HG03280 (cell line): ENCODE measurements around the gene TSPAN11.
"Not testable (repeated sequence)": the region's sequence is repeated elsewhere in the genome, so short reads cannot be mapped to it uniquely, and the experiment has no call there.

Experiments used
- ATAC-seq: cut with Tn5 transposase; IDR thresholded peaks from one replicate; pipeline ENCODE4 v1.9.1; 2021; ENCODE audit warnings: mild to moderate bottlenecking, moderate library complexity; ENCODE audit not compliant: unreplicated experiment

Gene TSPAN11

GRCh38 chr12:30926243-30927221, at the start of gene TSPAN11:
Gene TSPAN11 (plus strand): TSS chr12:30926748. CDS start chr12:30953992, 27,244 bp downstream.
- ATAC-seq: no peak

GRCh38 chr12:30877105-30877875, 49.3 kb upstream of the TSPAN11 start:
- no peak for ATAC-seq

DNA sequence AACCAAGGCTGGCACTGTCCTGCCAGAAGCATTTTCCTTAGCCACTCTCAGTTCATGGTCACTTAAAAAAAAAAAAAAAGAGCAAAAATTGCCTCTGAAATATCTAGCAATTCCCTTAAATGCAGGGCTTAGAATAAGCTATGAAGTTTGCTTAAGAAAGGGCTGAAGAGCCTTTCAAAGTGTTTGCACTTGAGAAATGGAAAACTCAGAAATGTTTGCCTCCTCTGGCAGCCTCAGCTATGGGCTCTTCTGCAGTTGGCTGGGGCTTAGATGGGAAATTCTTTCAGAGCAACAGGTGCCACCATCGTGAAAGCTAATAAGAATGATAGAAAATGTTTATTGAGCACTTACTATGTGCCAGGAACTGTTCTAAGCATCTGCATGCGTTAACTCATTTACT, 48.5 kb upstream of the TSPAN11 start:
- no peak for ATAC-seq

- no peak for ATAC-seq
These were observed 46.5 kb upstream of the TSPAN11 start for GRCh38 chr12:30880061-30880460.

DNA sequence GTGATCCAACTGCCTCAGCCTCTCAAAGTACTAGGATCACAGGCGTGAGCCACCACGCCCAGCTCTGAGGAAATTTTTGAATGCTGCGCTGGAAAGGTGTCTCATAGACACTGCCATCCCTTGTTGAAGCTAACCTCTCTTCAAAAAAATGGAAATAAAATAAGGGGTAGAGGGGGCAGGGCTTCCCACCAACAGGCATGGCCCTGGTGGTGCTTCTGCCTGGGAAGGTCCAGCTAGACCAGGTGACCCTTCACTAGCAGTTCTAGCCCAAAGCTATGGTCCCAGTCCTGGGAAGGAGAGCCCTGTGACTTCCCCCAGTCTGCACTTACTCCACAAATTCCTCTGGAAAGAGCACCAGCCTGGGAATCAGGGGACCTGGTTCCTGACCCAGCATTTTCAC, 45.7 kb upstream of the TSPAN11 start:
- ATAC-seq: no peak

- no peak for ATAC-seq
These were observed 43.8 kb upstream of the TSPAN11 start for GRCh38 chr12:30882706-30883105.

GRCh38 chr12:30884799-30885198, 41.7 kb upstream of the TSPAN11 start:
- ATAC-seq: no peak

DNA sequence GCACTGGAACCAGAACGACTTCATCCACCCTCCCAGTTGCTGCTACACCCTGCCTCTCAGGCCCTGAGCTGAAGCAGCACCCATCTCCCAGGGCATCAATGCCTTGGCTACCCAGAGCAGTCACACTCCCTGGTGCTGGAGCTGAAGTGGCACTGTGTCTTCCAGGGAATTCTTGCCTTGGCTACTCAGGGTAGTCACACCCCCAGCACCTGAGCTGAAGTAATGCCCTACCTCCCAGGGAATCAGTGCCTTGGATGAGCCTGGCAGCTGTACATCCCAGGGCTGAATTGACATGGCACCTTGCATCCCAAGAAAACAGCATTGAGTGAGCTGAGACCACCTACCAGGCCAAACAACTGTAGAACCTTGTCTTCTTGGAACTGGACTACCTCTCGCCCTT, 41.2 kb upstream of the TSPAN11 start:
- no peak for ATAC-seq

- no peak for ATAC-seq
These were observed 39.3 kb upstream of the TSPAN11 start for GRCh38 chr12:30887226-30887625.

DNA sequence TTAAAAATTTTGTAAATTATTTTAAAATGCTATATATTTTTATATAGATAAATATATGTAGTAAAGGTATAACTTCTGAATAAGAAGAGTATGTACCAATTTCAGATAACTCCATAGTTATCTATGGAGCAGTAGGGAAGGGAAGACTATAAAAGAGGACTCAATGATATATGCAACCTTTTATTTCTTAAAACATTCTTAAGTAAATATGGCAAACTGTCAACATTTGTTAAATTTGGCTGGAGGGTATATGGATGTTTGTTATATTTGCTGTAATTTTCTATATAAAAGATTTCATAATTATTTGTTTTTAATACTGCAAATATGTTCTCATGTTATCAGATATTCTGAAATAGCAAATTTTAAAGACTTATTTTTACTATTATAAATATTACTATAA, 38.3 kb upstream of the TSPAN11 start:
- no peak for ATAC-seq

GRCh38 chr12:30894531-30894930, 32.0 kb upstream of the TSPAN11 start:
- ATAC-seq: not testable (repeated sequence)

GRCh38 chr12:30896461-30896860, 30.1 kb upstream of the TSPAN11 start:
- no peak for ATAC-seq

GRCh38 chr12:30898846-30899245, 27.7 kb upstream of the TSPAN11 start:
- ATAC-seq: no peak

DNA sequence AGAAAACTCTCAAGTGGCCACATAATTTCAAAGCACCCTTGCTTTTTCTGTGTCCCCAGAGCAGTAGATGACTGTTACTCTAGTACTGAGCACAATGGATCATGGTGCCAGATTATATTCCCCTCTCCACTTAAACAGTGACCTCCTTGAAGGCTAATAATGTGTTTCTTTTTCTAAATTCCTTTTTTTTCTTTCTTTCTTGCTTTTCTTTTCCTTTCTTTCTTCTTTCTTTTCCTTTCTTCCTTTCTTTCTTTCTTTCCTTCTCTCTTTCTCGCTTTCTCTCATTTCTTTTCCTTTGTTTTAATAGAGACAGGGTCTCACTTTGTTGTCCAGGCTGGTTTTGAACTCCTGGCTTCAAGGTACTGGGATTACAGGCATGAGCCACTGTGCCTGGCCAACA, 26.2 kb upstream of the TSPAN11 start:
- no peak for ATAC-seq

DNA sequence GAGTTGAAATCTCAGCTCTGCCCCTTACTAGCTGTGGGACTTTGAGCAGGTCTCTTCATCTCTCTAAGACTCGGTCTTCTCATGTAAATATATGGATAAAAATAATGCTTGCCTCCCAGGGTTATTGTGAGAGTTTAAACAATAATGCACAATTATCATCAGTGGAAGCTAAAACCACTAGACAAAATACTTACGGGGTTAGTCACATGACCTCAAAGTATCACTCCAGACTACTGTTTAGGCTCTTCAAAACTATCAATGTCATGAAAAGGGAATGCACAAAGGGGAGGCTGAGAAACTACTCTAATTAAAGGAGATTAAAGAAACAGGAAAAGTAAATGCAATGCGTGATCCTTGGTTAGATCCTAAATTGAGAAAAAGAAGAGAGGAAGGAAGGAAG, 24.5 kb upstream of the TSPAN11 start:
- ATAC-seq: no peak

DNA sequence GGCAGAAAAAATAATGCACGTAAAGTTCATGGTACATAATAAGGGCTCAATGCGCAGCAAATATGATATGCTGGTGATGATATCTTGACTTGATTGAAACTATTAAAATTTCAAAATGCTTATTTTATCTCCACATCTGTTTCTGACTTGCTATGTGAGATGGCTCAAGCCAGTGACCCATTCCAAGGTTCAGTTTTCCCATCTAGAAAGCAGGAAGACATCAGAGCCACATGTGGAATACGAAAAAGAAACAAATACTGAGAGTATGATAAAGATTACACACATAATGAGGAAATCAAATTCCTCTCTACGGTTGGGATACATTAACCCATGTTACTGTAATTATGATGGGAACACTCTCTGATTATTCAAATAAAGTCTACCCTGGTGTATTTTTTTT, 24.0 kb upstream of the TSPAN11 start:
- no peak for ATAC-seq

GRCh38 chr12:30905463-30906009, 21.0 kb upstream of the TSPAN11 start:
- ATAC-seq: no peak

DNA sequence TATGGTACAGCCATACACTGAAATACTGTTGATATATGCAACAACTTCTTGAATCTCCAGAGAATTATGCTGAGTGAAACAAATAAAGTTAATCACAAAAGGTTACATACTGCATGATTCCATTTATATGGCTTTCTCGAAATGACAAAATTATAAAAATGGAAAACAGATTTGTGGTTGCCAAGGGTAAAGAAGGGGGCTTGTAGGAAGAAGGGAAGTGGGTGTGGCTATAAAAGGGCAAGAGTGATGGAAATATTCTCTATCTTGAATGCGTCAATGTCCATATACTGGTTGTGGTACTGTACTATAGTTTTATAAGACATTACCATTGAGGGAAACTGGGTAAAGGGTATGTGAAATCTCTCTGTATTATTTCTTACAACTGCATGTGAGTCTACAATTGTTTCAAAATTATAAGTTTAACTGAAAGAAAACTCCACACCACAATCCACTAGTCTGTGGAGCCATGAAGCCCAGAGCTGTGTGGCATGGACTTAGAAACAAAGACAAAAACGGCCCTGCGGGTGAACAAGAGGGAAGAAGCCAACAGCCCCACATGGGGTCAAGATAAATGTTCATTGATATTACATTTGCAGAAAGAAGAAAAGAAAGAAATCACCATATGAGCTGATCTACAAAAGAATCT, 18.3 kb upstream of the TSPAN11 start:
- ATAC-seq: no peak

- no peak for ATAC-seq
These were observed 17.7 kb upstream of the TSPAN11 start for GRCh38 chr12:30908722-30909348.

DNA sequence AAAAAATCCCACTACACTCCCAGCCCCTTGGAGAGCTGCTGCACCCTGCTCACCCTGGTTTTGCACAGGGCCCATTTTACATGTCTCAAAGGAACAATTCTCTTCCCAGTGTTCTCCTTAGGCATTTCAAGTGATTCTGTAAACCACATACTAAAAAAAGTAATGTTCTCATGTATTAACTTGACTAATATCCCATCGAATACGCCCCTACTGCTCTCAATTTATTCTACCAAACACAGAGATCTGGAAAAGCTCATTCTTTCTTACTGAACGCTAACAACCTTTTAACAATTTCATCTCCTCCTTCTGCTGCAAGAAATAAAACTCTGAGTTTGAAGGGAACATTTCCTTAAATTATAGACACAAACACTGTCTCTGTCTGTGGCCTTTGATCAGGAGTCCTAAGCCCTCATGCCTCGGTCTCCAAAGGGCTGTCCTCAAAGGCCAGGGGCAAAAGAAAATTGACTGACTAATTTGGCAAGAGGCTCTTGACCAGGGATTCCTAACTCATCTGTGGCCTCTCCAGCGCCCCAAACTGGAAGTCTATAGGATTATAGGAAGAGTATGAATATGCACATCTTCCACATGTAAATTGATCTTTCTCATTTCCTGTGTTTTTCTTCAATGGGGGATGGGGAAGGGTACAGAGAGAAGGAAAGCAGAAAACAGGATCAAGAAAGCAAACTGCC, 17.1 kb upstream of the TSPAN11 start:
- no peak for ATAC-seq
